GM18520 (cell line): Measurements from ENCODE around the gene USP36.
"Not testable (repeated sequence)": the region's sequence is repeated elsewhere in the genome, so short reads cannot be mapped to it uniquely, and the experiment has no call there.

Source experiments
- ATAC-seq: cut with Tn5 transposase; IDR thresholded peaks from one replicate; pipeline ENCODE4 v1.9.1; 2021; ENCODE audit not compliant: unreplicated experiment

The USP36 gene

GRCh38 chr17:78840780-78841611, at the start of gene USP36:
Gene USP36 (minus strand): TSS chr17:78840814. CDS start chr17:78836363, 4,451 bp downstream.
- ATAC-seq, result peak; percentile 86

GRCh38 chr17:78890096-78890495, 49.5 kb upstream of the USP36 start:
- not testable (repeated sequence) for ATAC-seq

- no peak for ATAC-seq
These were observed 48.9 kb upstream of the USP36 start for GRCh38 chr17:78889531-78889930.

GRCh38 chr17:78888941-78889518, 48.4 kb upstream of the USP36 start:
- ATAC-seq, result no peak

GRCh38 chr17:78886954-78887353, 46.3 kb upstream of the USP36 start:
- no peak for ATAC-seq

- no peak for ATAC-seq
These were observed 45.3 kb upstream of the USP36 start for GRCh38 chr17:78885956-78886355.

GRCh38 chr17:78884876-78885667, 44.5 kb upstream of the USP36 start:
- no peak for ATAC-seq

GRCh38 chr17:78884148-78884825, 43.7 kb upstream of the USP36 start:
- no peak for ATAC-seq

- ATAC-seq, result no peak
These were observed 43.0 kb upstream of the USP36 start for GRCh38 chr17:78883533-78884131.

GRCh38 chr17:78883089-78883532, 42.5 kb upstream of the USP36 start:
- no peak for ATAC-seq

- ATAC-seq, result no peak
These were observed 42.0 kb upstream of the USP36 start for GRCh38 chr17:78882540-78883088.

GRCh38 chr17:78879635-78880186, 39.1 kb upstream of the USP36 start:
- ATAC-seq, result no peak

- no peak for ATAC-seq
These were observed 38.4 kb upstream of the USP36 start for GRCh38 chr17:78878871-78879527.

- ATAC-seq, result no peak
These were observed 37.6 kb upstream of the USP36 start for GRCh38 chr17:78878261-78878660.

GRCh38 chr17:78876954-78877517, 36.4 kb upstream of the USP36 start:
- ATAC-seq, result not testable (repeated sequence)

- ATAC-seq, result no peak
These were observed 35.5 kb upstream of the USP36 start for GRCh38 chr17:78876094-78876597.

GRCh38 chr17:78875363-78876093, 34.9 kb upstream of the USP36 start:
- ATAC-seq, result no peak
